ENCODE results near the gene C10orf71.

Gene C10orf71

GRCh38 chr10:49292565-49293207 is 6.3 kb upstream of the C10orf71 start:
- DNase-seq (ENCODE audit: low read depth): no peak

GRCh38 chr10:49293208-49293603 is 5.8 kb upstream of the C10orf71 start:
- no peak for DNase-seq (ENCODE audit: low read depth)

DNA sequence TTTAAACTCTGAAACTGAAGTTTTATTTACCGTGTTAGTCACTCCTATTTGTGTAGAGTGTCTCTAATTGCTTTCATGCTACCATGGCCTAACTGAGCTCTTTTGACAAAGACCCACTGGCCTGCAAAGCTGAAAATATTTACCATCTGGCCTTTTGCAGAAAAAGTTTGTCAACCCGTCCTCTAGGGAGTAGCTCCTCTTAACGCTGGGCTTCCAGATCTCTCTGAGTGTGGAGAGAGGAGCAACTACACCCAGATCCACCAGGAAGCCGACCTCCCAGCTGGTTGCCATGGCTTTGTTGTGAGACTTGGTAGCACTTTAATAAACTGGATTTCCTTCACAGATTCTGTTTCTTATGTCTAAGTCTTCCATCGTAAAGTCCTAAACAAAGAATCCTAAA is 4.2 kb upstream of the C10orf71 start:
- no peak for DNase-seq (ENCODE audit: low read depth)

- DNase-seq (ENCODE audit: low read depth): no peak
These were observed 3.7 kb upstream of the C10orf71 start for GRCh38 chr10:49295297-49295696.

- DNase-seq (ENCODE audit: low read depth): no peak
These were observed 2.6 kb upstream of the C10orf71 start for GRCh38 chr10:49296382-49296781.

- no peak for DNase-seq (ENCODE audit: low read depth)
These were observed 2.1 kb upstream of the C10orf71 start for GRCh38 chr10:49296836-49297235.

DNA sequence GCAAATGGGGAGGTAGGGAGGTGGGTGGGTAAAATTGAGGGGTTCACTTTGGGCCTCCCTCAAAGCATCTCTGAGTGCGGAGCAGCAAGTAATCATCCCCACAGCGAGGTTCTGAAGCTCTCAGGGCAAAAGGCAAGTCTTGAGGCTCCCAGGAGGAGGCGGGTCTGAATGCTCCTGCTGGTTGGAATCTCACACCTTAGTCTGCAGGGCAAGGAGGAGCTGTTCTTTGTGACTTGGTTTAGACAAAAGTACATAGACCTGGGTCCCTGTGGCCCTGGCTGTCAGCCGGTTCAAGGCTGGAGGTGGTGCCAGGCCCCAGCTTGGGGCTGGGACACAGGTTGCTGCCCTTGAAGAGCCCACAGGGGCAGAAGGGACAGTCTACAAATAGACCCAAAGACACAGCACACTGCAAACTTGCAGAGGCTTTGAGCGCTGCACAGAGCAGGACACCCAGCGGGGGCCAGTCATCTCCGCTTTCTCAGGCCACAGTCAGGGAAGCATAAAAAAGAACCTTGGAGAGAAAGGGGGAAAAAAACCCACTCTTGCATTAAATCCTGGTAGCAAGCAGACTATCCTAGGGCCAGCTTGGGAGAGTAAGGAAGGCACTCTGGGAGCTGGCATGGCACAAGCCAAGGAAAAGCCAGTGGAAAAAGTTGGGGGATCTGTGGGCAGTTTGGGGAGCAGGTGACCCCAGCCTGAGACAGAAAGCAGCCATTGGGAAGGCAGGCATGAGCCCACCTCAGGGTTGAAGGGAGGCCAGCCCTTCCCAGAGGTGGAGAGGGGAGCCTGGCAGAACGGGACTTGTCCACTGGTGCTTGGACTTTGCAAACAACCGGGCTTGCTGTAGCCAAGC is 926 bp upstream of the C10orf71 start:
- no peak for DNase-seq (ENCODE audit: low read depth)

DNA sequence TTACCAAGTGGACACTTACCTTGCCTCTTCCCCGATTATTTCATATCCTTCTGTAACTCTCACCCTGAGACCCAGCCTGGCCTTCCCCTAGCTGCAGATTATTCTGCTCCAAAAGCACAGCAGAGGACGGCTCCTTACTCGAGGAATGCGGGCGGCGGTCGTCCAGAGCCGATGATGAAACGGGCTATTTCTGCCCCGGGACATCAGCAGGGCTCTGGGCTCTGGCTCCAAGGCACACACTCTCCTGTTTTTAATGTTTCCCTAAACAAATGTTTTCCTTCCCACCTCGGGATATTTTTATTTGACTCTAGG is 343 bp upstream of the C10orf71 start:
- DNase-seq (ENCODE audit: low read depth): no peak

- no peak for DNase-seq (ENCODE audit: low read depth)
These were observed 808 bp downstream of the C10orf71 start for GRCh38 chr10:49299816-49300139.

GRCh38 chr10:49300140-49300974 is 1.4 kb downstream of the C10orf71 start:
- no peak for DNase-seq (ENCODE audit: low read depth)

- DNase-seq (ENCODE audit: low read depth): no peak
These were observed 2.3 kb downstream of the C10orf71 start for GRCh38 chr10:49301302-49301701.

DNA sequence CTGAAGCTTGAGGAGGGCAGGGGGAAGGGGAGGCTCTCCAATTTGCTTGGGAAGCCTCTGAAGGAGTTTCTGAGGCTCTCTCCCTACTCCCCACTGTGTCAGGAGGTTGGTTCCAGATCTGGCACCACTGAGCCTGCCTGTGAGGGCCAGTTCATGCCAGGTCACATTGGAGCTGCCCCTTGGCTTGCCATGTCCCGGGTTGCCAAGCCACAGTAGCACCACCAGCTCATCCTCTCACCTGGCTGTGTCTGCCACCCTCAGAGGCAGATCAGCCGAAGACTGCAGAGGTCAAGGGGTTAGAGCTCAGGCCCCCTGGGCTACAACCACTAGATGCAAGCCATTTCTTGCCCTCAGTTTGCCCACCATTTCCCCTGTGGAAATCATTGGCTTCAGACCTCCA is 3.1 kb downstream of the C10orf71 start:
- DNase-seq (ENCODE audit: low read depth): no peak

DNA sequence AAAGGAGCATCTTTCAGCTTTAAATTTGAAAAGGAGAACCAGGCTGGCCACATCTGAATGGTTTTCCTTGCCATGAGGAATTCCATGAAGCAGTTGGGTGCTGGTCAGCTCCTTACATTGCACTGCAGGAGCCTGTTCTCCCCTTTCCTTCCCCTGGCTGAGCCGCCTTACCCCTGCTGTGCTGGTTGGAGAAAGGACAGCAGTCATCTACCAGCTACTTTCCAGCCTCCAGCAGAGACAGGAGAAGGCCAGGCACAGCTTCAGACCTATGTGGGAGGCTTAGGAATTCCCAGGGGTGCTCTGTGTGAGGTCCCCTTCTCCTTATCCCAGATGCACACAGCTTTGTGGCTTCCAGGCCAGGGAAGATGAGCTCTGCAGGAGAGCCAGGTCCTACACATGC is 4.7 kb downstream of the C10orf71 start:
- no peak for DNase-seq (ENCODE audit: low read depth)

DNA sequence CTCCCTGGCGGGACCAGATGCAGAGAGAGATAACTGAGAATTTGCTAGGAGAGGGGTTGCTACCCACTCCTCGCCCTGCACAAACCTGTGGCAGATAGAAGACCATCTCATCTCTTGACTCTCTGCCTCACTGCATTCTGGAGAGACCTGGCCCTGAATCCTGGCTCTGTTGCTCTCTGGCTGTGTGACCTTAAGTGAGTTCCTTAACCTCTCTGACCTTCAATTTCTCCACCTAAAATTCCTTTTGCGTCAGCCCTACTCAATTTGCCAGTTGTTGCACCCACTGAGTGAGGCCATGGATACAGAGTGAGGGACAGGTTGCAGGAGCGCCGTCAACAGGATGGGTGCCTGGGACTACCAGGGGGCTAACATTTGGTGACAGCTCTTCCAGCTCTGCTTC is 5.2 kb downstream of the C10orf71 start:
- no peak for DNase-seq (ENCODE audit: low read depth)

GRCh38 chr10:49307921-49308320 is 9.0 kb downstream of the C10orf71 start:
- no peak for DNase-seq (ENCODE audit: low read depth)

DNA sequence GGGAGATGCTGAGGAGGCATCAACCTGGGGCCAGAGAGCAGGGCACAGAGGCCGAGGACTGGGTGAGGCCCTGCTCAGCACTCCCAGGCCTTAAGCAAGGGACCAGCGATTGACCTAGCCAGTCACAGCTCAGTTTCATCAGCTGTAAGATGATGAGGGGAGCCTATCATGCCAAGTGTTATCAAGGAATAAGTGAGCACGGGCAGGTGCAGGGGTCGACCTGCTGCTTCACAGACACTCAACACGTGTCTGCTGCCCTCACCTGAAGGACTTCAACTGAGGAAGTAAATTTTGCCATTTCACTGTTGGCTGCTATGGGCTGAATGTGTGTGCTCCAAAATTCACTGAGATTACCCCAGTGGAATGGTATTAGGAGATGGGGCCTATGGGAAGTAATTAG is 9.9 kb downstream of the C10orf71 start:
- no peak for DNase-seq (ENCODE audit: low read depth)

DNA sequence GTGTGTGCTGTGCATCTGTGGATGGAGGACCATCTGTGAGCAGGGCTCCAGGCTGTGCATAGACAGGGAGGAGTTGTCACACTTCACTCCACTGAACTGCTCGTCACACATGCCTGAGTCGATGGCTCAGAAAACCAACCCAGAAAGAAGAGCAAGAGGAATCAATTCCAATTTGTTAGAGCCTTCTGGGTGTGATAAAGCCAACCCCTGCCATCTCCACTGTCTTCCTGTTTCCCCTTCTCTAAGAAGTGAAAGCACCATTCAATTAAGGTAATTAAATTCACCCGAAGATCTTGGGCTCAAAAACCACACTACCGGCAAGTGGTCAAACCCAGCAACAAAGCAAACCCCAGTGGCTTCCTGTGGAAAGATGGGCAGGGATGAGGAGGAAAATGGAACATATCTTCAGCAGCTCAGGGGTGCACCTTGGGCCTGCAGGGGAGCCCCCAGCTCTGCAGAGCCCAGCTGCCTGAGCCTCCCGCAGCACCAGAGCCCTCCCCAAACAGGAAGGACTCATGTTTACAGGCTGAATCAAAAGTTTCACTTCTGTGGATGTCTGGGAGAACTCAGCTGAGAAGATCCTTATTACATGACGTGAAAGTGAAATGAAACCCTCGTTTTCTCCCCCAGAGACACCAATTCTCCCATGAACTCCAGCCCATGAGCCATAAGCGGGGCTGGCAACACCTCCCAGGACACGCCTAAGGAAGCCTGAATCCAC is 10.9 kb downstream of the C10orf71 start:
- DNase-seq (ENCODE audit: low read depth): no peak

DNA sequence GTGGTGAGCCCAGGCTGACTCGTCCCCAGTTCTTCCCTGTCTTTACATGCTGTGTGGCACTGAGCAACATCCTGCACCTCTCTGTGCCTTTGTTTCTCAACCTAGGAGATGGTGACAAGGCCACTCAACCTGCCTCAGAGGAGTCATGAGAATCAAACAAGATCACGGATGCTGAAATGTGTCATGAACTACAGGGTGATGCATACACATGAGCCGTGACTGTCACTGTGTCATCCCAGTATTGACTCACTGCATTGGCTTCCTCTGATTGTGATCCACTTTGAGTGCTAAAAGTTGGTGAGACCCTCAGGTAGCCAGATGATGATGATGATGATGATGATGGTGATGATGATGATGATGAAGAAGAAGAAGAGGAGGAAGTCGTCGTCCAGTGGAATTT is 11.5 kb downstream of the C10orf71 start:
- no peak for DNase-seq (ENCODE audit: low read depth)

- DNase-seq (ENCODE audit: low read depth): no peak
These were observed 12.1 kb downstream of the C10orf71 start for GRCh38 chr10:49310901-49311554.

DNA sequence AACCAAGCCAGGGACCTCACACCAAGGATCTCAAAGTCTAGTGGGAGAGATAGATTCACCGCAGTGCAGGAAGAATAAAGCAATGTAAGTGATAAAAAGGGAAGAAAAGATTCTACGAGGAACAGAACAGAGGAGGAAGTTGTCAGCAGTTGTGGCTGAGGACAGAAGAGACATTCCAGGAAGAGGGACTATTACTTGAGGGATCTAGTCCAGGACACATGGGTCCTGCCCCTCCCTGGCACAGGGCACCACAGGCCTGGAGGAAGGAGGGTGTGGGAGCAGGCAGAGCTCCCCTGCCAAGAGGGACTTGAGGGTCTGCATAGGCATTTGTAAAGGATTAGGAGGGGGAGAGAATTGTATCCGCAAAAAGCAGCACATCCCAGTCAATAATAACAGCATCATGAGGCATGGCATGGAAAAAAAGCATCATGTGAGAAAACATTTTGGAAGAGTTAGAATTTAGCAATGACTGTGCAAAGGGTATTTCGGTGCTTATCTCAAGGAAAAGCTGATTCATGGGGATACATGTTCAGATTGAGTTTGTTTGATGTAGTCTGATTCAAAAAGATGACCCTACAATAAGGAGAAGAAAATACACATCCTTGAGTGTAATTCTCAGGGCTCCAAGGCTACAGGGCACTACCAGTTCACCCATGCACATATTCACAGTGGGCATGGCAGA is 12.7 kb downstream of the C10orf71 start:
- no peak for DNase-seq (ENCODE audit: low read depth)

DNA sequence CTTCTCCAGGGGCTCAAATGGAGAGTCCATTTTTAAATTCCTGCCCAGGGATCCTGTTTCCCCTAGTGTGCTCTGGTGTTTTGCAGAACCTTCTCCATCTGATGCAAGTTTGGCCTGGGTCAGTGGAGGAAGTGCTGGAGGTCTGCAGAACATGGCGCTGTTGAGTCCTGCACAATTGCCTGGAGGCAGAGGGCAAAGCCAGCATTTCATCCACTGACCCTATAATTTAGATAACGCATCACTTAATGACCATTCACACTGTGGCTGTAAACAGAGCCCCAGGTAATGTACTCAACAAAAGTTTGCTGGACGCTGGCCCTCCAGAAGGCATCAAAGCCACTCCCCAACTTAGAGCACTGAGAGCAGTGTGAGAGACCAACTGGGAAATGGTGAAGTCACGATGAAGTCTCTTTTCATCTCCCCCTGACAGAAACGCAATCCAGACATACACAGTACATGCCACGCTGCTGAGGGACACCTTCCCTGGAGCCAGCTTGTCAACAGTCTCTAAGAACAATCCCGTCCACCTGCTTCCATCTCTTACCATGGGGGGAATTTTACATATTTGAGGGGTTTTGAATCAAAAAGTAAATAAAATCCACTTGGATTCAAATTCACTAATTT is 13.4 kb downstream of the C10orf71 start:
- no peak for DNase-seq (ENCODE audit: low read depth)
